GM12874 (cell line): ENCODE data around the gene NACA2.

Source experiments
- TF ChIP-seq, protein P1 (sequence below): IDR thresholded peaks from 2 replicates; pipeline ENCODE4 v1.5.1; 2011; ENCODE audit warnings: low read depth, mild to moderate bottlenecking, control low read depth, low read length, moderate library complexity; ENCODE audit not compliant: insufficient read depth

Gene NACA2

GRCh38 chr17:61627658-61628057 is 36.6 kb upstream of the NACA2 start:
- TF ChIP-seq, protein P1, sequence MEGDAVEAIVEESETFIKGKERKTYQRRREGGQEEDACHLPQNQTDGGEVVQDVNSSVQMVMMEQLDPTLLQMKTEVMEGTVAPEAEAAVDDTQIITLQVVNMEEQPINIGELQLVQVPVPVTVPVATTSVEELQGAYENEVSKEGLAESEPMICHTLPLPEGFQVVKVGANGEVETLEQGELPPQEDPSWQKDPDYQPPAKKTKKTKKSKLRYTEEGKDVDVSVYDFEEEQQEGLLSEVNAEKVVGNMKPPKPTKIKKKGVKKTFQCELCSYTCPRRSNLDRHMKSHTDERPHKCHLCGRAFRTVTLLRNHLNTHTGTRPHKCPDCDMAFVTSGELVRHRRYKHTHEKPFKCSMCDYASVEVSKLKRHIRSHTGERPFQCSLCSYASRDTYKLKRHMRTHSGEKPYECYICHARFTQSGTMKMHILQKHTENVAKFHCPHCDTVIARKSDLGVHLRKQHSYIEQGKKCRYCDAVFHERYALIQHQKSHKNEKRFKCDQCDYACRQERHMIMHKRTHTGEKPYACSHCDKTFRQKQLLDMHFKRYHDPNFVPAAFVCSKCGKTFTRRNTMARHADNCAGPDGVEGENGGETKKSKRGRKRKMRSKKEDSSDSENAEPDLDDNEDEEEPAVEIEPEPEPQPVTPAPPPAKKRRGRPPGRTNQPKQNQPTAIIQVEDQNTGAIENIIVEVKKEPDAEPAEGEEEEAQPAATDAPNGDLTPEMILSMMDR = no peak

DNA sequence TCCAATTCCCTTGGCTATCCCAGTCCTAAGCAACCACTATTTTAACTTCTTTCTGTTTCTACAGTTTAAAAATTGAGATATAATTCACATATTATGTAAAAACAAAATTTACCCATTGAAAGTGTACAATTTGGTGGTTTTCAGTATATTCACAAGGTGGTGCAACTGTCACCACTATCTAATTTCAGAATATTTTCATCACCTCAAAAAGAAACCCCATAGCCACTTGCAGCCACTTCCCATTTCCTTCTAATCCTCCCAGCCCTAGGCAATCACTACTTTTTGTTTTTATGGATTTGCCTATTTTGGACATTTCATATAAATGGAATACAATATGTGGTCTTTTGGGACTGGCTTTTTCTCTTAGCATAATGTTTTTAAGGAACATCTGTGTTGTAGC is 36.1 kb upstream of the NACA2 start:
- TF ChIP-seq, protein P1 = no peak

DNA sequence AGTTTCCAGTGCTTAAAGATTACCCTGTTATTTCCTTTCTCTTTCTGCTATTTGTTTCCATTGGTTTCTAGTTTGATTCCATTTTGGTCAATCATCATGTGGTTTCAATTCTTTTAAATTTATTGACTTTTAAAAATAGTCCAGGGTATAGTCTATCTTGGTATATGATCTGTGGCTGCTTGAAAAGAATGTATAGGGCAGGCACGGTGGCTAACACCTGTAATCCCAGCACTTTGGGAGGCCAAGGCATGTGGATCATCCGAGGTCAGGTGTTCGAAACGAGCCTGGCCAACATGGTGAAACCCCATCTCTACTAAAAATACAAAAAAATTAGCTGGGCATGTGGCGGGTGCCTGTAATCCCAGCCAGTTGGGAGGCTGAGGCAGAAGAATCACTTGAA is 34.5 kb upstream of the NACA2 start:
- TF ChIP-seq, protein P1 = no peak

- TF ChIP-seq, protein P1 = no peak
These were observed 33.9 kb upstream of the NACA2 start for GRCh38 chr17:61624951-61625350.

- TF ChIP-seq, protein P1 = no peak
These were observed 30.3 kb upstream of the NACA2 start for GRCh38 chr17:61621317-61621716.

- TF ChIP-seq, protein P1 = no peak
These were observed 28.9 kb upstream of the NACA2 start for GRCh38 chr17:61619953-61620352.

DNA sequence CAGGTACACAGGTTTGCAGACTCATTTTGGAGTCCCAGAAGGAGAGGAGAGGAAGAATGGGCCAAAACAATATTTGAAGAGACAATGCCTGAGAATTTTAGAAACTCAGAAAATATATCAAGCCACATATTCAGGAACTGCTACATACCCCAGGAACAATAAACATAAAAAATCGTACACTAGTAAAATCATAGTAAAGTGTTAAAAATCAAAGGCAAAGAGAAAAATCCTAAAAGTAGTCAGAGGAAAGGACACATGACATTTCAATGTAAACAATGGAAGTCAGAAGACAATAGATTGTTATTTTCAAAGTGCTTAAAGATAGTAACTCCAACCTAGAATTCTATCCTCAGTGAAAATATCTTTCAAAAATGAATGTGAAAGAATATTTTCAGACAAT is 28.5 kb upstream of the NACA2 start:
- TF ChIP-seq, protein P1 = no peak

DNA sequence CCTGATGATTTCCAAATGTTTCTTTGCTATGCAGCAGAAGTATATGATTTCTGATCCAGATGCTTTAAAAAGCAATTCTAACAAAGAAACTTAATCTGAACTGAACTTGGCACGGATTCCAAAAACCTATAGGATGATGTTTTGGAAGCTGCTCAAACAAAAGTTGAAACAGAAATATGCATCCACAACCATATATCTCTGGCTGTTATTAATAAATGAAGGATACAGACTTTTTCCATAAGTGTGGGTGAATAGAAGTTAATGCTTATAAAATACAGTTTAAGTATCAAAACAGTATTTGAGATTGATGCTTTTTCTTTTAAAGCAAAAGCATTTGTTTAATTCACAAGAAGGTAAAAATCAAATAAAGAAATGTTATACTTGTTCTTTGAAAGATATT is 27.9 kb upstream of the NACA2 start:
- TF ChIP-seq, protein P1 = no peak
